LNCaP clone FGC (cell line): ENCODE data around the gene PGRMC2.
"Not testable (repeated sequence)": the region's sequence is repeated elsewhere in the genome, so short reads cannot be mapped to it uniquely, and the experiment has no call there.

ENCODE experiments used
- DNase-seq: peaks from one replicate; pipeline ENCODE4 v3.0.0-alpha.2; 2011; ENCODE audit warnings: low read depth
- H3K4me3 ChIP-seq: 2 replicates; pipeline ENCODE4 v1.5.1; 2011; ENCODE audit warnings: mild to moderate bottlenecking, low read depth, low read length, control low read depth
- CTCF ChIP-seq: IDR thresholded peaks from 2 replicates; pipeline ENCODE4 v1.5.1; 2012; ENCODE audit warnings: mild to moderate bottlenecking; ENCODE audit not compliant: control insufficient read depth, insufficient read depth; ENCODE audit errors: extremely low read depth

Gene PGRMC2

GRCh38 chr4:128255906-128256305, 31.7 kb downstream of the PGRMC2 start:
- TF ChIP-seq CTCF, result no peak
- H3K4me3 ChIP-seq, result no peak overlapping the region
- DNase-seq, result peak; percentile 75

- TF ChIP-seq CTCF, result no peak
- H3K4me3 ChIP-seq, result no peak overlapping the region
- no peak for DNase-seq
Measured at GRCh38 chr4:128249787-128250668, 37.6 kb downstream of the PGRMC2 start.

- no peak for TF ChIP-seq CTCF
- no peak for DNase-seq
- no peak overlapping the region for H3K4me3 ChIP-seq
Measured at GRCh38 chr4:128247906-128248305, 39.7 kb downstream of the PGRMC2 start.

- not testable (repeated sequence) for H3K4me3 ChIP-seq, DNase-seq
Measured at GRCh38 chr4:128245391-128245790, 42.2 kb downstream of the PGRMC2 start.

GRCh38 chr4:128244379-128244778, 43.2 kb downstream of the PGRMC2 start:
- H3K4me3 ChIP-seq, result no peak overlapping the region
- no peak for TF ChIP-seq CTCF
- no peak for DNase-seq

- no peak for TF ChIP-seq CTCF
- no peak for DNase-seq
- H3K4me3 ChIP-seq, result no peak overlapping the region
Measured at GRCh38 chr4:128242601-128243000, 45.0 kb downstream of the PGRMC2 start.

- no peak for TF ChIP-seq CTCF
- DNase-seq, result no peak
- H3K4me3 ChIP-seq, result no peak overlapping the region
Measured at GRCh38 chr4:128241981-128242380, 45.6 kb downstream of the PGRMC2 start.
